Kidney epithelial cell (primary cell): ENCODE measurements around the gene SAMD4A. TPM values are rescaled to one million over a fixed set of nuclear protein-coding genes. Genes with fewer than 3 reads are reported as not detected.

Experiments used
- DNase-seq: peaks from one replicate; pipeline ENCODE4 v3.0.0-alpha.2; 2010; ENCODE audit warnings: low read depth
- H3K27me3 ChIP-seq: 2 replicates; pipeline ENCODE4 v1.6.0; 2011; ENCODE audit warnings: low read length; ENCODE audit not compliant: control insufficient read depth, insufficient read depth
- H3K36me3 ChIP-seq: 2 replicates; pipeline ENCODE4 v1.5.1; 2011; ENCODE audit warnings: low read length; ENCODE audit not compliant: control insufficient read depth, insufficient read depth
- H3K4me3 ChIP-seq: 2 replicates; pipeline ENCODE4 v1.5.1; 2011; ENCODE audit warnings: low read depth, mild to moderate bottlenecking, control low read depth, low read length
- total RNA-seq: library from RNA; depleted of rRNA; stranded (reverse); fragments of >200 nt; gene quantifications from 2 replicates; pipeline ENCODE4 v1.2.3, GENCODE V29; 2015
- TF ChIP-seq, protein P1 (sequence below): IDR thresholded peaks from 2 replicates; pipeline ENCODE4 v1.5.1; 2011; ENCODE audit warnings: mild to moderate bottlenecking, moderate library complexity, low read length, control low read depth, inconsistent platforms; ENCODE audit not compliant: insufficient read depth, poor library complexity, severe bottlenecking

The SAMD4A gene
- total RNA-seq, 1 donor from 2014 or later = 14.5 TPM

DNA sequence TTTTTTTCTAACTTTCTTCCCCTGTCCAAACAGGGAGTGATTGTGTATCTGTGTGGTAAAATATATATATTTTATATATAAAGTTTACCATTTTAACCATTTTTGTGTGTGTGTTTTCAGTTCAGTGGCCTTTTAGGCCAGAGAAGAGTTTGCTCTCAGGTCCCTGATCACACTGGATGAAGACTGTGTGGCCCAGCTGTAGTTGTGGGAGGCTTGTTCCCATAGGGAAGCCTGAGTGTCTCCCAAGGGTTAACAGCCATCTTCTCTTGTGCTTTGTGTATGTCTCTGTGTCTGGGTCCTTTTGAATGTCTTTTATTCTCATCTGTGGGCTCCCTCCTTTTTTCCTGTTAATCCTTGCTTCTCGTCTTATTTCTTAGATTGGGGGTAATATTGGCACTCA is 33.8 kb upstream of the SAMD4A start:
- DNase-seq = no peak
- Histone ChIP-seq H3K36me3 (no peaks in the 10 kb centered on the region), H3K4me3 (no peak overlapping the region), H3K27me3 (no peaks in the 10 kb centered on the region)
- TF ChIP-seq, protein P1, sequence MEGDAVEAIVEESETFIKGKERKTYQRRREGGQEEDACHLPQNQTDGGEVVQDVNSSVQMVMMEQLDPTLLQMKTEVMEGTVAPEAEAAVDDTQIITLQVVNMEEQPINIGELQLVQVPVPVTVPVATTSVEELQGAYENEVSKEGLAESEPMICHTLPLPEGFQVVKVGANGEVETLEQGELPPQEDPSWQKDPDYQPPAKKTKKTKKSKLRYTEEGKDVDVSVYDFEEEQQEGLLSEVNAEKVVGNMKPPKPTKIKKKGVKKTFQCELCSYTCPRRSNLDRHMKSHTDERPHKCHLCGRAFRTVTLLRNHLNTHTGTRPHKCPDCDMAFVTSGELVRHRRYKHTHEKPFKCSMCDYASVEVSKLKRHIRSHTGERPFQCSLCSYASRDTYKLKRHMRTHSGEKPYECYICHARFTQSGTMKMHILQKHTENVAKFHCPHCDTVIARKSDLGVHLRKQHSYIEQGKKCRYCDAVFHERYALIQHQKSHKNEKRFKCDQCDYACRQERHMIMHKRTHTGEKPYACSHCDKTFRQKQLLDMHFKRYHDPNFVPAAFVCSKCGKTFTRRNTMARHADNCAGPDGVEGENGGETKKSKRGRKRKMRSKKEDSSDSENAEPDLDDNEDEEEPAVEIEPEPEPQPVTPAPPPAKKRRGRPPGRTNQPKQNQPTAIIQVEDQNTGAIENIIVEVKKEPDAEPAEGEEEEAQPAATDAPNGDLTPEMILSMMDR = no peak

DNA sequence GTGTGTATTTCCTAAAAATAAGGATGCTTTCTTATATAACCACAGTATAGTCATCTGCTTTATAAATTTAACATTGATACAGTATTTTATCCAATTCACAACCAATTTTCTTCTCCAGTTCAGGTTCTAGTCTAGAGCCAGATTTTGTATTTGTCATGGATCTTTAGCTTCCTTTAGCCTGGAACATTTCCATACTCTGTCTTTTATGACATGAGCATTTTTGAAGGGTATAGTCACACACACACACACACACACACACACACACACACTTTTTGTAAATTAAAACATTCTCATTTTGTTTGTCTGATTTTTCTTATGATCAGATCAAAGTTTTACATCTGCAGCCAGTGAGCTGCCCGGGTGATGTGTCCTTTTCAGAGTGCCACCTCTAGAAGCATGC is 31.8 kb upstream of the SAMD4A start:
- no peak for DNase-seq
- Histone ChIP-seq H3K36me3 (no peaks in the 10 kb centered on the region), H3K4me3 (no peak overlapping the region), H3K27me3 (no peaks in the 10 kb centered on the region)
- TF ChIP-seq, protein P1 = no peak

DNA sequence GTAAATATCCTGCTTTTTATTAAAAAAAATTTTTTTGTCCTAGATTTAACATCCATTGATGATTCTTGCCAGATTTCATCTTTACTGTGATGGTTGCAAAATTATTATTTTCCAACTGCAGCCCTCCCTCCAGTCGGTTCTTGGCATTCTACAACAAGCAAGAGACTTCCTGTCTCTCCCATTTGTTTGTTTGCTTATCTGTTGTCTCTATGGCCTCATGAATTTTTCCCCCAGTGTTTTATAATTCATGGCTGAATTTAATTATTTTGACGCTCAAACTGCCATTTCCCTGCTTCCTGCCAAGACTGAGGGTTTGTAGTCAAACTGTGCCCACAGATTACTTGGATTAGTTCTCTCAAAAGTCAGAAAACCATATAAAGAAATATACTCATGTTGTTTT is 31.3 kb upstream of the SAMD4A start:
- TF ChIP-seq, protein P1 = no peak

DNA sequence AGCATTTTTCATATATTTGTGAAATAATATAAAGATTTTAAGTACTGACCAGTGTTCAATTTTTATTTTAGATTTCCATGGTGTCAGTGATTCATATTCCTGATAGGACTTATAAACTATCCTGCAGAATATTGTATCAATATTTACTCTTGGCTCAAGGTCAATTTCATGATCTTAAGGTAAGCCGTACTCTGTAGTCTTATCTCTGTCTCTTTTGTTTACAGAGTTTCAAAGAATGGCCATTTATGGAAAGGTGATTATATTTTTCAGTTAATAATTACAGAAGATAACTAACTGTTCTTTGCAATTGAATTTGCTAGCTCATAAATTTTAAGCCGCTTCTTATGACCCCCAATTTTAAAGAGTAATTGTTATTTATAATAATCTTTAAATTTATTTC is 29.3 kb upstream of the SAMD4A start:
- TF ChIP-seq, protein P1 = no peak
- Histone ChIP-seq H3K27me3 (no peaks in the 10 kb centered on the region), H3K36me3 (no peaks in the 10 kb centered on the region), H3K4me3 (no peak overlapping the region)
- DNase-seq = no peak

More for the DNA sequence above, 31.3 kb upstream of the SAMD4A start:
- Histone ChIP-seq H3K27me3 (no peaks in the 10 kb centered on the region), H3K4me3 (no peak overlapping the region), H3K36me3 (no peaks in the 10 kb centered on the region)
- DNase-seq = no peak

DNA sequence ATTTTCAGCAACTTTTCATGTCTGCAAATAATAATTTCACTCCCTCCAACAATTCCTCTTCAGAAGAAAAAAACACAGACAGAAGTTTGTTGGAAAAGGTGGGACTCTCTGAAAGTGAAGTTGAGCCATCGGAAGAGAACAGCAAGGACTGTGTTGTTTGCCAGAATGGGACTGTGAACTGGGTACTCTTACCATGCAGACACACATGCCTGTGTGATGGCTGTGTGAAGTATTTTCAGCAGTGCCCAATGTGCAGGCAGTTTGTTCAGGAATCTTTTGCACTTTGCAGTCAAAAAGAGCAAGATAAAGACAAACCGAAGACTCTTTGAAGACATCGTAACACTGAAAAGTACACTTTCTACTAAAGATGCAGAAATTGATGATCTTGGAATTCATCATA is 28.9 kb upstream of the SAMD4A start:
- H3K36me3 ChIP-seq = no peaks in the 10 kb centered on the region
- H3K4me3 ChIP-seq = no peak overlapping the region
- DNase-seq = no peak
- TF ChIP-seq, protein P1 = no peak
- H3K27me3 ChIP-seq = no peaks in the 10 kb centered on the region

DNA sequence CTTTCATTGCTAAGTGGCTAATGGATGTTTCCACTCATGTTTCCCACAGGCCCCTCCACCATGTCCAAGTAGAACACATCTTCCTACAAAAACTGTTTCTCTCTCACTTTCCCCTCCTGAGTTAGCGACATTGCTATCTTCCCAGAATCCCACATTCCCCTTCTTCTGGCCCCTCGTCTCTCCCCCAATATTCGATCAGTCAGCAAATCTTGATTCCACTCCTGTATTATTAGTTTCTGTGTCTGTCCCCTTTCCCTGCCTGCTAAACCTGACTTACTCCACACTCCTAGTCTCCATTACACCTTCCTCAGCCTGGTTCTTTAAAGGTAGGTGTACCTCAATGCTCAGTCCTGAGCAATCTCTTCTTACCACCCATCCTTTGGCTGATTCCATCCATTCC is 19.3 kb upstream of the SAMD4A start:
- Histone ChIP-seq H3K36me3 (no peaks in the 10 kb centered on the region), H3K4me3 (no peak overlapping the region), H3K27me3 (no peaks in the 10 kb centered on the region)
- TF ChIP-seq, protein P1 = no peak
- no peak for DNase-seq
